RWPE2 (cell line): Measurements from ENCODE around the gene DNAJC25.
"Not testable (repeated sequence)": the region's sequence is repeated elsewhere in the genome, so short reads cannot be mapped to it uniquely, and the experiment has no call there.

Experiments
- ATAC-seq: fragments of 200-7000 bp; cut with Tn5 transposase; 3 replicates; pipeline ENCODE4 v1.9.1; 2021; ENCODE audit warnings: low read depth
- DNase-seq: peaks from one replicate; pipeline ENCODE4 v3.0.0-alpha.2; 2020; ENCODE audit warnings: low spot score
- H3K27ac ChIP-seq: fragments of 450-650 bp; 2 replicates; pipeline ENCODE4 v1.5.1; 2017; ENCODE audit warnings: mild to moderate bottlenecking; ENCODE audit not compliant: poor library complexity, severe bottlenecking
- H3K27me3 ChIP-seq: fragments of 250-450 bp; sonication (Bioruptor Pico); 2 replicates; pipeline ENCODE4 v1.5.1; 2021; ENCODE audit warnings: mild to moderate bottlenecking, moderate library complexity; ENCODE audit not compliant: insufficient read depth, poor library complexity, severe bottlenecking
- H3K36me3 ChIP-seq: fragments of 250-450 bp; sonication (Bioruptor Pico); 2 replicates; pipeline ENCODE4 v1.5.1; 2020; ENCODE audit warnings: low read depth, mild to moderate bottlenecking, moderate library complexity
- H3K4me1 ChIP-seq: fragments of 250-450 bp; sonication (Bioruptor Pico); 2 replicates; pipeline ENCODE4 v1.5.1; 2021; ENCODE audit warnings: mild to moderate bottlenecking, moderate library complexity; ENCODE audit not compliant: insufficient read depth, poor library complexity, severe bottlenecking
- H3K4me3 ChIP-seq: fragments of 250-450 bp; sonication (Bioruptor Pico); 2 replicates; pipeline ENCODE4 v1.5.1; 2021; ENCODE audit warnings: mild to moderate bottlenecking, moderate library complexity; ENCODE audit not compliant: severe bottlenecking
- H3K9me3 ChIP-seq: fragments of 250-450 bp; sonication (Bioruptor Pico); 2 replicates; pipeline ENCODE4 v1.5.1; 2021; ENCODE audit warnings: mild to moderate bottlenecking, moderate library complexity; ENCODE audit not compliant: severe bottlenecking
- TF ChIP-seq, protein P1 (sequence below): fragments of 450-650 bp; IDR thresholded peaks from one replicate; pipeline ENCODE4 v1.5.1; 2017; ENCODE audit warnings: mild to moderate bottlenecking, moderate library complexity; ENCODE audit not compliant: poor library complexity, severe bottlenecking

The DNAJC25 gene

DNA sequence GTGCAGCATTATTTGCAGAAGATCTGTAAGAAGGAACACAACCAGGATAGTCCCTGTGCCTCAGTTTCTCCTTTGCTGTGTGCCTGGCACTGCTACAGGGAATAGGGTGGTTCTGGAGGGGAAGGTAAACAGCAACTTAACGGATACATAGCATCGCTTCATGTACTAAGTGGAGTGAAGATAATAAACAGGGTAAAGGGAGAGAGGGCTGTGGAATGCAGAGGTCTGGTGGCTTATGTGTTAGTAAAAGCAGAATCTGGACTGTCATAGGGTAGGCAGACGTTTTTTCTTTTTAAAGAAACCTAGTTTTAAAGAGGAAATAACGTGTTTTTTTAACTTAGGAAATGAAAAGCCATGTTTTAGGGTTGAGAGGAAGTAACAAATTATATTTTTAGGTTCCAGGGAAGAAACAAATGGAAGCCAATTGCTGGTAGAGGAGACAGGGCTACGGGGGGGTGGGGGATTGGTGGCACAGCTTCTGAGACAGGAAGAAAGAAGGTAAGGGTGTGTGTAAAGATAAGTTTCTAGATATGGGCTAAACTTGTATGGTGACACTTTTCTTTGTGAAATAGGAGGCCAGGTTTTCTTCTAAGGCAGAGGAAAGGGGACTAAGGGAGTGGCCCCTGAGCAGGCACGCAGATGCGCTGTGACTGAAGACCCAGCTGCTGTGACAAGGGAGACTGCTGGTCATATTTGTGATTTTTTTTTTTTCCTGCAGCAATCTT is 31.6 kb downstream of the DNAJC25 start:
- H3K9me3 ChIP-seq, result no peaks in the 10 kb centered on the region
- ATAC-seq (peak; percentile 20), DNase-seq (no peak)
- peaks cover 20% of the 10 kb centered on the region for H3K36me3 ChIP-seq
- H3K4me3 ChIP-seq, result peak overlapping the region; percentile 86
- H3K27me3 ChIP-seq, result no peaks in the 10 kb centered on the region
- H3K27ac ChIP-seq, result peak overlapping the region; percentile 33
- TF ChIP-seq, protein P1, sequence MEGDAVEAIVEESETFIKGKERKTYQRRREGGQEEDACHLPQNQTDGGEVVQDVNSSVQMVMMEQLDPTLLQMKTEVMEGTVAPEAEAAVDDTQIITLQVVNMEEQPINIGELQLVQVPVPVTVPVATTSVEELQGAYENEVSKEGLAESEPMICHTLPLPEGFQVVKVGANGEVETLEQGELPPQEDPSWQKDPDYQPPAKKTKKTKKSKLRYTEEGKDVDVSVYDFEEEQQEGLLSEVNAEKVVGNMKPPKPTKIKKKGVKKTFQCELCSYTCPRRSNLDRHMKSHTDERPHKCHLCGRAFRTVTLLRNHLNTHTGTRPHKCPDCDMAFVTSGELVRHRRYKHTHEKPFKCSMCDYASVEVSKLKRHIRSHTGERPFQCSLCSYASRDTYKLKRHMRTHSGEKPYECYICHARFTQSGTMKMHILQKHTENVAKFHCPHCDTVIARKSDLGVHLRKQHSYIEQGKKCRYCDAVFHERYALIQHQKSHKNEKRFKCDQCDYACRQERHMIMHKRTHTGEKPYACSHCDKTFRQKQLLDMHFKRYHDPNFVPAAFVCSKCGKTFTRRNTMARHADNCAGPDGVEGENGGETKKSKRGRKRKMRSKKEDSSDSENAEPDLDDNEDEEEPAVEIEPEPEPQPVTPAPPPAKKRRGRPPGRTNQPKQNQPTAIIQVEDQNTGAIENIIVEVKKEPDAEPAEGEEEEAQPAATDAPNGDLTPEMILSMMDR, result no peak
- peaks cover 9% of the 10 kb centered on the region for H3K4me1 ChIP-seq

- H3K27ac ChIP-seq, result no peak overlapping the region
- TF ChIP-seq, protein P1, result no peak
- ATAC-seq (peak; percentile 40), DNase-seq (no peak)
- H3K36me3 ChIP-seq, result peaks cover 23% of the 10 kb centered on the region
- peaks cover 9% of the 10 kb centered on the region for H3K4me1 ChIP-seq
- no peak overlapping the region for H3K4me3 ChIP-seq
- H3K27me3 ChIP-seq, result no peaks in the 10 kb centered on the region
- no peaks in the 10 kb centered on the region for H3K9me3 ChIP-seq
Measured at GRCh38 chr9:111663301-111663823, 32.2 kb downstream of the DNAJC25 start.

- H3K4me1 ChIP-seq, result peaks cover 2% of the 10 kb centered on the region
- ATAC-seq (no peak), DNase-seq (no peak)
- H3K27me3 ChIP-seq, result no peaks in the 10 kb centered on the region
- TF ChIP-seq, protein P1, result no peak
- no peak overlapping the region for H3K27ac ChIP-seq
- no peak overlapping the region for H3K4me3 ChIP-seq
- H3K36me3 ChIP-seq, result peaks cover 38% of the 10 kb centered on the region
- no peaks in the 10 kb centered on the region for H3K9me3 ChIP-seq
Measured at GRCh38 chr9:111668026-111668573, 37.0 kb downstream of the DNAJC25 start.

DNA sequence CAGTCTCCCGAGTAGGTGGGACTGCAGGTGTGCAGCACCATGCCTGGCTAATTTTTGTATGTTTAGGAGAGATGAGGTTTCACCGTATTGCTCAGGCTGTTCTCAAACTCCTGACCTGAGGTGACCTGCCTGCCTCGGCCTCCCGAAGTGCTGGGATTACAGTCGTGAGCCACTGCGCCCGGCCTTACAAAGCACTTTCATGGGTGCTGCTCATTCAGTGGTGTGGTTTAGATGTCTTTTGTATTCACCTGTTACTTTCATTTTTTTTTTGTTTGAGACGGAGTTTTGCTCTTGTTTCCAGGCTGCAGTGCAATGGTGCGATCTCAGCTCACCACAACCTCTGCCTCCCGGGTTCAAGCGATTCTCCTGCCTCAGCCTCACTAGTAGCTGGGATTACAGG is 37.5 kb downstream of the DNAJC25 start:
- ATAC-seq, H3K4me1 ChIP-seq, DNase-seq, H3K9me3 ChIP-seq, H3K27me3 ChIP-seq, H3K4me3 ChIP-seq, H3K27ac ChIP-seq: not testable (repeated sequence)
- H3K36me3 ChIP-seq, result peaks cover 38% of the 10 kb centered on the region

DNA sequence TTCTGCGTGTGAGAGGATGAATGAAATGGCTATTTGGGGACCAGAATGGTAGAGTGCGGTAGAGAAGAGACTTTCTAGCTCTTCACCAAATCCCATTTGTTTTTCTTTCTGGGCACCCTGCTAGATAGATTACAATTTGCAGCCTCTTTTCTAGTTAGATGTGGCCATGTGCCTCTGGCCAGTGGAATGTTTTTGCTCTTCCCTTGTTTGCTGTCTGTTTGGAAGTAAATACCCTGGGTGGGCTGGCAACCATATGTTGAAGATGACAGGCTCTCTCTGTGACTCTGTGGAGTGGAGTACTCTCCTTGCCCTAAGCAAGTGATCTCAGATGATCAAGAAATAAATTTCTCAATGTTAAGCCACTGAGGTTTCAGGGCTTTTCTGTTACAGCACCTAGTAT is 43.2 kb downstream of the DNAJC25 start:
- H3K4me3 ChIP-seq, result no peak overlapping the region
- H3K27me3 ChIP-seq, result no peaks in the 10 kb centered on the region
- ATAC-seq (no peak), DNase-seq (no peak)
- no peaks in the 10 kb centered on the region for H3K4me1 ChIP-seq
- H3K36me3 ChIP-seq, result peaks cover 6% of the 10 kb centered on the region; the same call in 1 of the 2 replicates
- H3K9me3 ChIP-seq, result no peaks in the 10 kb centered on the region
- TF ChIP-seq, protein P1, result no peak
- H3K27ac ChIP-seq, result no peak overlapping the region
